ENCODE data around the gene GOLGA8T.
"Not testable (repeated sequence)": the region's sequence is repeated elsewhere in the genome, so short reads cannot be mapped to it uniquely, and the experiment has no call there.

The GOLGA8T gene

DNA sequence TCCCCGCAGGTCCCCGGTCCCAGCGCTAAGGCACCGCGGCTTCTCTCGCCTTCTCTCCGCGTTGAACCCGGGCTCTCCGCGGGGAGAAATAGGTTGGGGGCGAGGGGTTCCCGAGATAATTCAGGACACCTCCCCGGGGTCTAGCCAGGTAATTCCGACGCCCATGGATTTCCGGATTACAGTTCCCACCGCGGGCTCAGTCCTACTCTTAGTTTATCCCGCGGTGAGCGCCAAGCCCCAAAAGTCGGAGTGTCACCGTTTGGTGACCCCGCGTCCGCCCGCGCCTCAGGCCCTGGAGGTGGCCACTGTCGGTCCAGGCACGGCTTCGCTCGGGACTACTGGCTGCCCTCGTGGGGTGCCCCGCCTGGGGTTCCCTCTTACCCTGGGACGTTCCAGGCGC is 56.8 kb downstream of the GOLGA8T start:
- DNase-seq: not testable (repeated sequence)

DNA sequence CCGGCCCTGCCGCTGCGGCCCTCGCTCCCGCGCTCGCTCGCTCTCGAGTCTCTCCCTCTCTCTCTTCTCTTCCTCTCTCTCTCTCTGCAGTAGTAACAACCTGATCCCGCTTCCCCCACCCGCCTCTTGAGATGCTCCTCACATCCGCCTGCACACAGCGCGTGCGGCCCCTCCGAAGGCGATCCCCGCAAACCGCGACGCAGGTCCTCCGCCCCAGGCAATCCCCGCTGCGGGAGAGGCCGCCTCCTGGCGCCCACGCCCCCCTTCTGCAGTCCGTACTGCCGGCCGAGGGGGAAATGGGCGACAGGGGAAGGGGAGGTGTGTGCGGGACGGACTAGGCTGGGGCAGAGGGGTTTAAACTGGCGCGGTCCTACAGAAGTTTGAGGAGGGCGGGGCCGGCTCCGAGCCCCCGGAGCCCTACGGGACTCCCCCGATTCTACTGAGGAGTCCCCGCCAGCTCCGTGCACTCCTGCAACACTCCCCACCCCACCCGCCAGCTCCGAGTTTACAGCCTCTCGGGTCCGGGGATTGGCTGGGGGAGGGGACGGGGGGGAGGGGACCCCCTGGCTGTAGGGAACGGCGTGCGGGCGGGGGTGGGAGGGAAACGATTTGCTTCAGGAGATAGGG is 57.4 kb downstream of the GOLGA8T start:
- not testable (repeated sequence) for DNase-seq

DNA sequence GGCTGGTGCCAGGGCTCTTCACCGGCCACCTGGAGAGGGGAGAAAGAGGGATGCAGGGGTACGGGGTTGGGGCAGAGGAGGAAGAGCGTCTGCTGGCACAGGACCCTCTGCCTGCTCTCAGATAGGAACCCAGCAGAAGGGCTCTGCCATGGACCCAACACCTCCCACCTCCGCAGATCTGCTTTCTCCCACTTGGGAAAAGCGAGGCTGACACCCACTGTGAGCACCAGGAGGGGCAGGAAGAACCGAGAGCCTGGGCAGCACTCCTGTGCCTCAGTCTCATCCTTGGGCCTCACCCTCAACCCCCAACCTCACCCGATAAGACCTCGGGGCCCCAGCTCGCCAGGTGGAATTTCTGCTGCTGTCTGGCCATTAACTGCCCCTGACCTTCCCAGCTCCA is 58.0 kb downstream of the GOLGA8T start:
- not testable (repeated sequence) for DNase-seq

Data from SHP77 treated with DMSO at 0.1 percent for 48 hours (cell line).